Measurements from ENCODE around the gene SH3D19.

Gene SH3D19

GRCh38 chr4:151198748-151199147, 126.7 kb downstream of the SH3D19 start:
- Histone ChIP-seq H2AFZ (ENCODE audit: low read length, unreplicated experiment) (no peak overlapping the region), H3K4me1 (ENCODE audit: control insufficient read depth, insufficient read depth, low read length, unreplicated experiment) (peaks cover 43% of the 10 kb centered on the region), H3K27ac (ENCODE audit: low read depth, low read length) (peak overlapping the region; percentile 38), H3K27me3 (ENCODE audit: insufficient read depth, low read length) (no peaks in the 10 kb centered on the region), H3K4me3 (ENCODE audit: low read depth, low read length) (no peak overlapping the region), H3K36me3 (ENCODE audit: insufficient read depth, low read length) (no peaks in the 10 kb centered on the region), H3K79me2 (ENCODE audit: control insufficient read depth, insufficient read depth, low read length, unreplicated experiment) (peaks cover 41% of the 10 kb centered on the region)

- H3K36me3 ChIP-seq (ENCODE audit: insufficient read depth, low read length): 0 out of 2 replicates have a peak, but pooled peaks cover 4% of the 10 kb centered on the region
- peaks cover 42% of the 10 kb centered on the region for H3K79me2 ChIP-seq (ENCODE audit: control insufficient read depth, insufficient read depth, low read length, unreplicated experiment)
- peaks cover 30% of the 10 kb centered on the region for H3K4me1 ChIP-seq (ENCODE audit: control insufficient read depth, insufficient read depth, low read length, unreplicated experiment)
- H3K27ac ChIP-seq (ENCODE audit: low read depth, low read length): peak overlapping the region; percentile 96
- peak overlapping the region; percentile 5 for H3K4me3 ChIP-seq (ENCODE audit: low read depth, low read length)
- no peaks in the 10 kb centered on the region for H3K27me3 ChIP-seq (ENCODE audit: insufficient read depth, low read length)
- H2AFZ ChIP-seq (ENCODE audit: low read length, unreplicated experiment): no peak overlapping the region
These were observed 128.2 kb downstream of the SH3D19 start for GRCh38 chr4:151197247-151197646.

GRCh38 chr4:151195801-151196200, 129.6 kb downstream of the SH3D19 start:
- H3K4me1 ChIP-seq (ENCODE audit: control insufficient read depth, insufficient read depth, low read length, unreplicated experiment): peaks cover 30% of the 10 kb centered on the region
- peaks cover 39% of the 10 kb centered on the region for H3K79me2 ChIP-seq (ENCODE audit: control insufficient read depth, insufficient read depth, low read length, unreplicated experiment)

GRCh38 chr4:151193414-151193813, 132.0 kb downstream of the SH3D19 start:
- Histone ChIP-seq H3K27me3 (ENCODE audit: insufficient read depth, low read length) (no peaks in the 10 kb centered on the region), H3K36me3 (ENCODE audit: insufficient read depth, low read length) (peaks cover 6% of the 10 kb centered on the region; the same call in 1 of the 2 replicates), H3K4me3 (ENCODE audit: low read depth, low read length) (no peak overlapping the region), H2AFZ (ENCODE audit: low read length, unreplicated experiment) (no peak overlapping the region), H3K4me1 (ENCODE audit: control insufficient read depth, insufficient read depth, low read length, unreplicated experiment) (peaks cover 22% of the 10 kb centered on the region), H3K27ac (ENCODE audit: low read depth, low read length) (no peak overlapping the region), H3K79me2 (ENCODE audit: control insufficient read depth, insufficient read depth, low read length, unreplicated experiment) (peaks cover 21% of the 10 kb centered on the region)

More at GRCh38 chr4:151195801-151196200, 129.6 kb downstream of the SH3D19 start:
- no peaks in the 10 kb centered on the region for H3K27me3 ChIP-seq (ENCODE audit: insufficient read depth, low read length)
- peak overlapping the region; percentile 96 for H3K27ac ChIP-seq (ENCODE audit: low read depth, low read length)
- peaks cover 6% of the 10 kb centered on the region; the same call in 1 of the 2 replicates for H3K36me3 ChIP-seq (ENCODE audit: insufficient read depth, low read length)
- H3K4me3 ChIP-seq (ENCODE audit: low read depth, low read length): peak overlapping the region; percentile 13
- no peak overlapping the region for H2AFZ ChIP-seq (ENCODE audit: low read length, unreplicated experiment)

GRCh38 chr4:151192556-151193235, 132.7 kb downstream of the SH3D19 start:
- Histone ChIP-seq H3K36me3 (ENCODE audit: insufficient read depth, low read length) (peaks cover 6% of the 10 kb centered on the region; the same call in 1 of the 2 replicates), H3K79me2 (ENCODE audit: control insufficient read depth, insufficient read depth, low read length, unreplicated experiment) (peaks cover 20% of the 10 kb centered on the region), H3K4me3 (ENCODE audit: low read depth, low read length) (no peak overlapping the region), H3K27ac (ENCODE audit: low read depth, low read length) (no peak overlapping the region), H3K4me1 (ENCODE audit: control insufficient read depth, insufficient read depth, low read length, unreplicated experiment) (peaks cover 19% of the 10 kb centered on the region), H3K27me3 (ENCODE audit: insufficient read depth, low read length) (no peaks in the 10 kb centered on the region), H2AFZ (ENCODE audit: low read length, unreplicated experiment) (no peak overlapping the region)

- H2AFZ ChIP-seq (ENCODE audit: low read length, unreplicated experiment): no peak overlapping the region
- H3K4me1 ChIP-seq (ENCODE audit: control insufficient read depth, insufficient read depth, low read length, unreplicated experiment): peaks cover 12% of the 10 kb centered on the region
- no peaks in the 10 kb centered on the region for H3K27me3 ChIP-seq (ENCODE audit: insufficient read depth, low read length)
- no peaks in the 10 kb centered on the region for H3K36me3 ChIP-seq (ENCODE audit: insufficient read depth, low read length)
- no peak overlapping the region for H3K4me3 ChIP-seq (ENCODE audit: low read depth, low read length)
- peak overlapping the region; percentile 56 for H3K27ac ChIP-seq (ENCODE audit: low read depth, low read length)
- H3K79me2 ChIP-seq (ENCODE audit: control insufficient read depth, insufficient read depth, low read length, unreplicated experiment): no peaks in the 10 kb centered on the region
These were observed 140.6 kb downstream of the SH3D19 start for GRCh38 chr4:151184523-151185458.

- Histone ChIP-seq H3K27ac (ENCODE audit: low read depth, low read length) (no peak overlapping the region), H3K4me1 (ENCODE audit: control insufficient read depth, insufficient read depth, low read length, unreplicated experiment) (peaks cover 12% of the 10 kb centered on the region), H2AFZ (ENCODE audit: low read length, unreplicated experiment) (no peak overlapping the region), H3K4me3 (ENCODE audit: low read depth, low read length) (no peak overlapping the region), H3K79me2 (ENCODE audit: control insufficient read depth, insufficient read depth, low read length, unreplicated experiment) (no peaks in the 10 kb centered on the region), H3K27me3 (ENCODE audit: insufficient read depth, low read length) (no peaks in the 10 kb centered on the region), H3K36me3 (ENCODE audit: insufficient read depth, low read length) (0 out of 2 replicates have a peak, but pooled peaks cover 5% of the 10 kb centered on the region)
These were observed 142.9 kb downstream of the SH3D19 start for GRCh38 chr4:151182455-151182996.

- H3K36me3 ChIP-seq (ENCODE audit: insufficient read depth, low read length): peaks cover 16% of the 10 kb centered on the region
- H3K79me2 ChIP-seq (ENCODE audit: control insufficient read depth, insufficient read depth, low read length, unreplicated experiment): no peaks in the 10 kb centered on the region
- H3K27me3 ChIP-seq (ENCODE audit: insufficient read depth, low read length): no peaks in the 10 kb centered on the region
- H3K27ac ChIP-seq (ENCODE audit: low read depth, low read length): no peak overlapping the region
- no peak overlapping the region for H3K4me3 ChIP-seq (ENCODE audit: low read depth, low read length)
- peaks cover 10% of the 10 kb centered on the region for H3K4me1 ChIP-seq (ENCODE audit: control insufficient read depth, insufficient read depth, low read length, unreplicated experiment)
- H2AFZ ChIP-seq (ENCODE audit: low read length, unreplicated experiment): no peak overlapping the region
These were observed 148.7 kb downstream of the SH3D19 start for GRCh38 chr4:151176685-151177084.

GRCh38 chr4:151175754-151176631, 149.4 kb downstream of the SH3D19 start:
- no peak overlapping the region for H3K4me3 ChIP-seq (ENCODE audit: low read depth, low read length)
- no peak overlapping the region for H2AFZ ChIP-seq (ENCODE audit: low read length, unreplicated experiment)
- no peak overlapping the region for H3K27ac ChIP-seq (ENCODE audit: low read depth, low read length)
- no peaks in the 10 kb centered on the region for H3K27me3 ChIP-seq (ENCODE audit: insufficient read depth, low read length)
- peaks cover 14% of the 10 kb centered on the region for H3K4me1 ChIP-seq (ENCODE audit: control insufficient read depth, insufficient read depth, low read length, unreplicated experiment)
- H3K79me2 ChIP-seq (ENCODE audit: control insufficient read depth, insufficient read depth, low read length, unreplicated experiment): no peaks in the 10 kb centered on the region
- H3K36me3 ChIP-seq (ENCODE audit: insufficient read depth, low read length): peaks cover 16% of the 10 kb centered on the region

- Histone ChIP-seq H3K36me3 (ENCODE audit: insufficient read depth, low read length) (peaks cover 16% of the 10 kb centered on the region), H3K27me3 (ENCODE audit: insufficient read depth, low read length) (no peaks in the 10 kb centered on the region), H3K4me3 (ENCODE audit: low read depth, low read length) (no peak overlapping the region)
These were observed 150.2 kb downstream of the SH3D19 start for GRCh38 chr4:151175233-151175632.

More at GRCh38 chr4:151175233-151175632, 150.2 kb downstream of the SH3D19 start:
- Histone ChIP-seq H3K27ac (ENCODE audit: low read depth, low read length) (no peak overlapping the region), H3K4me1 (ENCODE audit: control insufficient read depth, insufficient read depth, low read length, unreplicated experiment) (peaks cover 20% of the 10 kb centered on the region), H2AFZ (ENCODE audit: low read length, unreplicated experiment) (no peak overlapping the region), H3K79me2 (ENCODE audit: control insufficient read depth, insufficient read depth, low read length, unreplicated experiment) (no peaks in the 10 kb centered on the region)
